MCF 10A (cell line): Measurements from ENCODE around the gene SOX6. TPM values are rescaled to one million over a fixed set of nuclear protein-coding genes. Genes with fewer than 3 reads are reported as not detected.

Experiments
- BruUV-seq: library from RNA; stranded (reverse); fragments of 400-500 nt; replicated peaks from 2 replicates; lab custom pipeline; 2021; lab: Mats Ljungman, UMichigan
- CTCF ChIA-PET: fragments of 300-600 bp; sonication (Branson Sonifier 250); formaldehyde crosslinking; extraction: SDS; loops from one replicate; lab custom pipeline; 2021; ENCODE audit warnings: antibody characterized with exemption, inconsistent platforms; lab: Yijun Ruan, JAX
- POLR2A ChIA-PET: fragments of 300-600, 350-650 bp; sonication (Branson Sonifier 250); formaldehyde crosslinking; extraction: SDS; loops from one replicate; lab custom pipeline; 2020; ENCODE audit warnings: antibody characterized with exemption, inconsistent platforms; lab: Yijun Ruan, JAX
- DNase-seq: peaks from one replicate; pipeline ENCODE4 v3.0.0-alpha.2; 2018; ENCODE audit not compliant: unreplicated experiment
- H3K27ac Mint-ChIP-seq: one replicate; pipeline ENCODE4 v1.8.0; 2022; ENCODE audit warnings: mild to moderate bottlenecking, low read depth, mixed read lengths; ENCODE audit not compliant: unreplicated experiment
- H3K27me3 Mint-ChIP-seq: one replicate; pipeline ENCODE4 v1.8.0; 2022; ENCODE audit warnings: mixed read lengths; ENCODE audit not compliant: insufficient read depth, unreplicated experiment
- H3K36me3 Mint-ChIP-seq: one replicate; pipeline ENCODE4 v1.8.0; 2022; ENCODE audit warnings: mild to moderate bottlenecking, moderate library complexity, mixed read lengths; ENCODE audit not compliant: insufficient read depth, unreplicated experiment
- H3K4me1 Mint-ChIP-seq: one replicate; pipeline ENCODE4 v1.8.0; 2022; ENCODE audit warnings: mixed read lengths; ENCODE audit not compliant: insufficient read depth, unreplicated experiment
- H3K4me3 Mint-ChIP-seq: one replicate; pipeline ENCODE4 v1.8.0; 2022; ENCODE audit warnings: mild to moderate bottlenecking, moderate library complexity, mixed read lengths; ENCODE audit not compliant: unreplicated experiment
- H3K9me3 Mint-ChIP-seq: one replicate; pipeline ENCODE4 v1.8.0; 2022; ENCODE audit warnings: mixed read lengths; ENCODE audit not compliant: unreplicated experiment
- intact Hi-C: fragments of 100-400 bp; cut with micrococcal nuclease; formaldehyde crosslinking; loops from 2 replicates; pipeline ENCODE4 v1.14.1; 2022
- total RNA-seq: library from RNA; stranded (reverse); gene quantifications from 2 replicates; pipeline ENCODE4 v1.2.3, GENCODE V29; 2022
- TF ChIP-seq, protein P1 (sequence below): fragments of 200-600 bp; IDR thresholded peaks from one replicate; pipeline ENCODE4 v1.8.0; 2022; ENCODE audit warnings: antibody characterized with exemption, mild to moderate bottlenecking; ENCODE audit not compliant: unreplicated experiment

SOX6 gene
- total RNA-seq, 1 experiment from 2014 or later = 6.4 TPM

DNA sequence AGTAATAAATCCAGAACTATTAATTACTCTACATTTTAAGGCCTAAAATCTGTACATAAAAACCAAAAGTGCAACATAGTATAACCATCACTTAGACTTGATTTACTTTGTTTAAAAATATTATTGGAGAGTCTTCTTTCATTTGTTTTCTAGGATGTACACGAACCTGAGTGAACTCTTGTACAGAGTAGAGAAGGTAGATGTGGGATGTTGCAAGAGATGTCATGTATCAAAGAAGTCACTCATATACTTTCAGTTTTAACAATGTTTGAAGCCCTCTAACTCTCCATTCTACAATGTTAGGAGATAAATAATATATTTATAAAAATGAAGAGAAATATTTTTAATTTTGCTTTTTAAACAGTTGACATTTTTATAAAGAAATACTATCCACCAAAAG lies 38.6 kb downstream of the SOX6 start:
- no peaks in the 10 kb centered on the region for H3K27me3 Mint-ChIP-seq
- no peak overlapping the region for H3K27ac Mint-ChIP-seq
- intact Hi-C loops = no loop called here
- no peak for DNase-seq
- no TSS peak for BruUV-seq
- H3K9me3 Mint-ChIP-seq = no peaks in the 10 kb centered on the region
- ChIA-PET POLR2A (interaction anchor here (1.2 kb wide), 1 partner anchor 20 kb away, joined by 3 read pairs; no protein-coding TSS in a partner anchor), CTCF (interaction anchor here (0.6 kb wide), 2 partner anchors 218 to 222 kb away, joined by 4 to 5 read pairs; no protein-coding TSS in a partner anchor)
- TF ChIP-seq, protein P1, sequence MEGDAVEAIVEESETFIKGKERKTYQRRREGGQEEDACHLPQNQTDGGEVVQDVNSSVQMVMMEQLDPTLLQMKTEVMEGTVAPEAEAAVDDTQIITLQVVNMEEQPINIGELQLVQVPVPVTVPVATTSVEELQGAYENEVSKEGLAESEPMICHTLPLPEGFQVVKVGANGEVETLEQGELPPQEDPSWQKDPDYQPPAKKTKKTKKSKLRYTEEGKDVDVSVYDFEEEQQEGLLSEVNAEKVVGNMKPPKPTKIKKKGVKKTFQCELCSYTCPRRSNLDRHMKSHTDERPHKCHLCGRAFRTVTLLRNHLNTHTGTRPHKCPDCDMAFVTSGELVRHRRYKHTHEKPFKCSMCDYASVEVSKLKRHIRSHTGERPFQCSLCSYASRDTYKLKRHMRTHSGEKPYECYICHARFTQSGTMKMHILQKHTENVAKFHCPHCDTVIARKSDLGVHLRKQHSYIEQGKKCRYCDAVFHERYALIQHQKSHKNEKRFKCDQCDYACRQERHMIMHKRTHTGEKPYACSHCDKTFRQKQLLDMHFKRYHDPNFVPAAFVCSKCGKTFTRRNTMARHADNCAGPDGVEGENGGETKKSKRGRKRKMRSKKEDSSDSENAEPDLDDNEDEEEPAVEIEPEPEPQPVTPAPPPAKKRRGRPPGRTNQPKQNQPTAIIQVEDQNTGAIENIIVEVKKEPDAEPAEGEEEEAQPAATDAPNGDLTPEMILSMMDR = no peak
- no peaks in the 10 kb centered on the region for H3K36me3 Mint-ChIP-seq
- H3K4me3 Mint-ChIP-seq = no peak overlapping the region
- no peaks in the 10 kb centered on the region for H3K4me1 Mint-ChIP-seq

DNA sequence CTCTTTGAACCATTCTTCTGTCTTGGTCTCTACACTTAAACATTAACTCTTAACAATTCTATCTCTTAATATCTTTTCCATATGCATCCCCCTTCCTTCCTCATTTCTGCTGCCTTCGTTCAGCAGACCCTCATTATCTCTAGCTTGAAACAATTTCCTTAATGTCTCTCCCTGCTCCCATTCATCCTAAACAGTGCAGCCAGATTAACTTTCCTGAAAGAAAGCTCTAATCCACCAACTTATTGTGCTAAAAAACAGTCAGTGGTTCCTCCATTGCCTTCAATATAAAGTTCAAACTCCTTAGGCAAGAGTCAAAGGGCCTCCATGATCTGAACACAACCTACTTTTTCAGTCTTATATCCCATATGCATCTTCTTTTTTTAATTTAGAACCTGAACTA lies 42.5 kb downstream of the SOX6 start:
- Mint-ChIP-seq H3K9me3 (no peaks in the 10 kb centered on the region), H3K27me3 (no peaks in the 10 kb centered on the region), H3K27ac (no peak overlapping the region), H3K4me3 (no peak overlapping the region), H3K4me1 (no peaks in the 10 kb centered on the region), H3K36me3 (no peaks in the 10 kb centered on the region)
- TF ChIP-seq, protein P1 = no peak
- ChIA-PET CTCF (no interaction called here), POLR2A (interaction anchor here (0.6 kb wide), 1 partner anchor 18 kb away, joined by 3 read pairs; no protein-coding TSS in a partner anchor)
- BruUV-seq = no TSS peak
- DNase-seq = no peak
- intact Hi-C loops = no loop called here

DNA sequence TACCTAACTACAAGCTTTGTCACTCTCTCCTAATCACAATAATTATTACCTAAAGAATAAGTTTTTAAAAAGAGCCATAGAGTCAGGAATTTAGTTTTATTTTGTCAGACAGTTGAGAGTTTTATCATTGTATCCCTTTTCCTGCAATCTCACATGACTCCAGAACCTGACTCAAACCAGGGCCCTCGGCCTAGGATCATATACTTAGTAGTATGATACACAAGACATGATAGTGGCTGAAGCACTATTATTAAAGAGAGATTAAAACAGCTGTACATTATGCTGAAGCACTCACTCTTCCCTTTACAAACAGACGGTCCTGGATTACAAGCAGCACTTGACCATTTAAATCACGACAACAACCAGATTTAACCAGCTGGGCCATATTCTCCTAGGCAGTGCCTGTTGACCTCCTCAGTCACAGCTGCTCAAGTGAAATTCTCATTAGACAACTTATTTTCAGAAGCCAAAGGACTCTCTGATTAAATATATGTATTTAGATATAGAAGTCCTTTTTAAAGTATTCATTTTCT lies 44.0 kb downstream of the SOX6 start:
- DNase-seq = no peak
- intact Hi-C loops = no loop called here
- TF ChIP-seq, protein P1 = no peak
- H3K27ac Mint-ChIP-seq = no peak overlapping the region
- no peaks in the 10 kb centered on the region for H3K36me3 Mint-ChIP-seq
- ChIA-PET CTCF (no interaction called here), POLR2A (no interaction called here)
- H3K4me1 Mint-ChIP-seq = no peaks in the 10 kb centered on the region
- H3K27me3 Mint-ChIP-seq = no peaks in the 10 kb centered on the region
- BruUV-seq = no TSS peak
- H3K9me3 Mint-ChIP-seq = no peaks in the 10 kb centered on the region
- H3K4me3 Mint-ChIP-seq = no peak overlapping the region

DNA sequence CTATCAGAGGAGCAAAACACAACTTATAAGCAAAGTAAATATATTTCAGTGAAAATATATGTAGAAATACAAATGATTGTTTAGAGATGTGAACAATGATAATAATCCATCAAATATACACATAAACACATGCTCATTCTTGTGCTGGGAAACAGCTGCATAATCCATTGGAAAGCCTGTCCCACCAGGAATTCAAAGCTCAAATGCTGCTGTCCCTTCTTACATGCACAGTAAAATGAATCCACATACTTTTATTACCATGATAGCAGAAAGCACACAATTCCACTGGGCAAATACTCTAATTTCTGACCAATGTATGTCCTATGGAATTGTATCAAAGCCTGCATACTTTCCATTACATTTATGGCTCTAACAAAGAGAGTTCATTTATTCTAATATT lies 44.5 kb downstream of the SOX6 start:
- no peak overlapping the region for H3K4me3 Mint-ChIP-seq
- DNase-seq = no peak
- POLR2A ChIA-PET = interaction anchor here (0.6 kb wide), 1 partner anchor 9 kb away, joined by 3 read pairs; no protein-coding TSS in a partner anchor
- no peaks in the 10 kb centered on the region for H3K36me3 Mint-ChIP-seq
- no TSS peak for BruUV-seq
- CTCF ChIA-PET = no interaction called here
- intact Hi-C loops = no loop called here
- no peak overlapping the region for H3K27ac Mint-ChIP-seq
- no peaks in the 10 kb centered on the region for H3K27me3 Mint-ChIP-seq
- H3K4me1 Mint-ChIP-seq = peaks cover 3% of the 10 kb centered on the region
- TF ChIP-seq, protein P1 = no peak
- H3K9me3 Mint-ChIP-seq = no peaks in the 10 kb centered on the region
